Effector CD4-positive, alpha-beta T cell (primary cell): ENCODE results near the gene PCSK4.

Experiments used
- DNase-seq: peaks from one replicate; pipeline ENCODE4 v3.0.0-alpha.2; 2020

Gene PCSK4

GRCh38 chr19:1435378-1435989, 54.7 kb downstream of the PCSK4 start:
- no peak for DNase-seq

DNA sequence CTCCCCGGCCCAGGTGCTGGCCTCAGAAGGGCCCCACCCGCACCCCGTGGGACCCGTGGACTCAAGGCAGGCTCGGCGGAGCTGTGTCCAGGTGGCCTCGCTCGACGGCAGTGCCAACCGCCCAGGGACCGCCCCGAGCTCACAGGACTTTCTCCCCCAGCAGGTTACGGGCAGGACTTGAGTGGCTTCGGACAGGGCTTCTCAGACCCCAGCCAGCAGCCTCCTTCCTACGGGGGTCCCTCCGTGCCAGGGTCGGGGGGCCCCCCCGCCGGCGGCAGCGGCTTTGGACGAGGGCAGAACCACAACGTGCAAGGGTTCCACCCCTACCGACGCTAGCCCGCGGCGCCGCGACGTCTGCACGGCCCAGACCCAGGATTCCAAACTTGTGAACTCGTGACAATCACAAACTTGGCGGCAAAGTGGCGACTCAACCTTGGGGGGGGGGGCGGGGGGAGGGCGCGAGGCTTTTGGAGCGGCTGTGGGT, 55.5 kb downstream of the PCSK4 start:
- no peak for DNase-seq

- DNase-seq = no peak
These were observed 56.1 kb downstream of the PCSK4 start for GRCh38 chr19:1434040-1434366.

- no peak for DNase-seq
These were observed 56.8 kb downstream of the PCSK4 start for GRCh38 chr19:1433119-1434039.

DNA sequence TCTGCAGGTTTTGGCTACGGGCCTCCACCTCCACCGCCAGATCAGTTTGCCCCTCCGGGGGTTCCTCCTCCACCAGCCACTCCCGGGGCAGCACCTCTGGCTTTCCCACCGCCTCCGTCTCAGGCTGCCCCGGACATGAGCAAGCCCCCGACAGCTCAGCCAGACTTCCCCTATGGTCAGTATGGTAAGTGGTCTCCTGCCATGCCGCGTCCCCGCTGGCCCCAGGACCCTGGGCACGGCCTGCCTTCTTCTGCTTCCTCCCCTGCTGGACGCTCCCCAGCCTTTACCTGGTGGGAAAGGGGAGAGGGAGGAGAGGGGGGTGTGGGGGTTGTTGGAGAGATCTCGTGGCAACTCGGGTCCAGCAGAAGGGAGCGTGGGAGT, 57.7 kb downstream of the PCSK4 start:
- DNase-seq = no peak

GRCh38 chr19:1431759-1432506, 58.2 kb downstream of the PCSK4 start:
- no peak for DNase-seq
